GM20000 (cell line): ENCODE results near the gene TNFSF12.

ENCODE experiments used
- DNase-seq: peaks from one replicate; pipeline ENCODE4 v3.0.0; 2012; ENCODE audit warnings: low spot score
- TF ChIP-seq, protein P1 (sequence below): IDR thresholded peaks from 2 replicates; pipeline ENCODE4 v1.5.1; 2012; ENCODE audit warnings: mild to moderate bottlenecking, control low read depth; ENCODE audit errors: extremely low read depth, missing control alignments

TNFSF12 gene

DNA sequence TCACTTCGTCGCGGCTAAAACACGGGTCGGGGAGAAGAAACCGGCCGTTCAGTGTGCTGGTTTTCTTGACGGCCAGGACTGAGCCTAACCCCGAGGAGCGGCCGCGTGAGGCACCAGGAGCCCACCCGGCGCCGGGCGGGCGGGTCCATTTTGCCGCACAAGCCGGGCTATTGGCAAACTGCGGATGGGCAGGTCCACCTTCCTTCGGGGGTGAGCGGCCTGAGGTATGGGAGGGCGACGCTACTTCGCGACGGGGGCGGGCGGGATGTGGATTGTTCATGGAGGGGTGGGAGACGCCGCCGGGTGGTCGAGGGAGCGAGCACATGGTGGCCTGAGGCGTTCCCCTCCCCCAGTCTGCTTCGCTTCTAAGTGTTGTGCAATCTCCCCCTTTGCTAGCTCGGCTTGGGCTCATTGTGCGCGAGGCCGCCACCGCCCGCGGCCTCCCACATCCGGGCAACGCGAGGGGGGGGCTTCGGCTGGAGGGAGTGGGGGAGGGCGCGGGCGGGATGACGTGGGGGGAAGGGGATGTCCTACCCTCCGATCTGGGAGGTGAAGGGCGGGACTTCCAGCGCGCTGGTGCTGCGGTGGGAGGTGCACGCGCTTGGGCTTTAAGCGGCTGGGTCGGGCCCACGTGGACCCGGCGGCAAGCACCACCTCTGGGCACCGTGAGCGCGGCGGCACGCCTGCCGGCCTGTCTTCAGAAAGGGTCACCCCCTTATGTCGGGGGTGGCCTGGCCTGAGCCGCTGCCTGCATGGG lies 24.6 kb downstream of the TNFSF12 start:
- peak; percentile 92 for DNase-seq
- TF ChIP-seq, protein P1, sequence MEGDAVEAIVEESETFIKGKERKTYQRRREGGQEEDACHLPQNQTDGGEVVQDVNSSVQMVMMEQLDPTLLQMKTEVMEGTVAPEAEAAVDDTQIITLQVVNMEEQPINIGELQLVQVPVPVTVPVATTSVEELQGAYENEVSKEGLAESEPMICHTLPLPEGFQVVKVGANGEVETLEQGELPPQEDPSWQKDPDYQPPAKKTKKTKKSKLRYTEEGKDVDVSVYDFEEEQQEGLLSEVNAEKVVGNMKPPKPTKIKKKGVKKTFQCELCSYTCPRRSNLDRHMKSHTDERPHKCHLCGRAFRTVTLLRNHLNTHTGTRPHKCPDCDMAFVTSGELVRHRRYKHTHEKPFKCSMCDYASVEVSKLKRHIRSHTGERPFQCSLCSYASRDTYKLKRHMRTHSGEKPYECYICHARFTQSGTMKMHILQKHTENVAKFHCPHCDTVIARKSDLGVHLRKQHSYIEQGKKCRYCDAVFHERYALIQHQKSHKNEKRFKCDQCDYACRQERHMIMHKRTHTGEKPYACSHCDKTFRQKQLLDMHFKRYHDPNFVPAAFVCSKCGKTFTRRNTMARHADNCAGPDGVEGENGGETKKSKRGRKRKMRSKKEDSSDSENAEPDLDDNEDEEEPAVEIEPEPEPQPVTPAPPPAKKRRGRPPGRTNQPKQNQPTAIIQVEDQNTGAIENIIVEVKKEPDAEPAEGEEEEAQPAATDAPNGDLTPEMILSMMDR, result no peak

DNA sequence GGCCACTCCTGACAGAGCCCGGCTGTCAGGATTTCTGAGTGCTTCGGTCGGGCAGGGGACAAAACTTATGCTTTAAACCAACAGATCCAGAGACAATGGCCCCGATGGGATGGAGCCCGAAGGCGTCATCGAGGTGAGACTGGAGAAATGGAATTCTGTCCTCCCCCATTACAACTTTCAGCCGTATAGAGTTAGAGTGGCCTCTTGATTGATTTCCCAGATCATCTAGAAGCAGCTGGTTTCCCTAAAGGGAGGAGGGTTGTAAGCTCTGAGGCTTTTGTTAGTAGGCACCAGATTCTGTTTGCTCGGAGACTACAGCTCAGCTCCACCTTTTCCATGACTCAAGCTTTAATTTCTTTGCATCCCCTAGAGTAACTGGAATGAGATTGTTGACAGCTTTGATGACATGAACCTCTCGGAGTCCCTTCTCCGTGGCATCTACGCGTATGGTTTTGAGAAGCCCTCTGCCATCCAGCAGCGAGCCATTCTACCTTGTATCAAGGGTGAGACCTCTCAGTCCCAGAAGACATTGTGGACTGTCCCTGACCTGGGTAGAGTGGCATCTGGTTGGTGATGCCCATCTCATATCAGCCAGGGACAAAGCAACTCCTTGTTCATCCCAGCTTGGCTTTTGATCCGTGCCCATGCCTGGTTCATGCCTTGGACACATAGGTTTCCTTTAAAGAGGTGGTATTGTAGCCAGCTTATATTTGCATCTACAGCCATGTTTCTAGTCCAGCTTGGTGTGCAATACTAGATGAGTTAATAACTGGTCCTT lies 25.5 kb downstream of the TNFSF12 start:
- no peak for DNase-seq
- TF ChIP-seq, protein P1, result no peak

DNA sequence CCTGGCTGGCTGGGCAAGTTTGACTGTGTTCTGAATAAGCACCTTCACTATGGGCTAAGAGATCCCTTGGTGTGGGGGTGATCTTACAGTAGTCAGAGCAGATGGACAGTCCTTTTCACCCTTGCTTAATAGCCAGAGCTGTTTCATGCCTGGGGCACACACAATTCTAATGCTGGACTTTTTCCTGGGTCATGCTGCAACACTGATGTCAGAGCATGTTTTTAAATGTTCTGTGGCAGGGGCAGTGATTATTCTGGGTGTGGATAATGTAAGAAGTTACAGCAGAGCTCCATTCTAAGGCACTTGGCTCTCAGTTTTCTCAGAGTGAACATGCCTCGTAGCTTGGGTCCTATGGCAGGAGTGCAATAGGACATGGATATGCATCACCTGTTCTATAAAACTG lies 26.6 kb downstream of the TNFSF12 start:
- DNase-seq, result no peak
- TF ChIP-seq, protein P1, result no peak

DNA sequence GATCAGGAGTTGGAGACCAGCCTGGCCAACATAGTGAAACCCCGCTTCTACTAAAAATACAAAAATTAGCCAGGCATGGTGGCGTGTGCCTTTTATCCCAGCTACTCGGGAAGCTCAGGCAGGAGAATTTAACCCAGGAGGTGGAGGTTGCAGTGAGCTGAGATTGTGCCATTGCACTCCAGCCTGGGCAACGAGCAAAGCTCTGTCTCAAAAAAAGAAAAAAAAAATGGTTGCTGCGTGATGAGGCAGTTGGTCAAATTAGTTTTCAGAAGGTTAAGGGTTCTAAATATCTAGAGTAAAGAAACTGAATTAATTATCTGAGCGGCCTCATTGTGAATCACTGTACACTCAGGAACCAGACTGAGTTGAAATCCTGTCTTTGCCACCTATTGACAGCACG lies 27.1 kb downstream of the TNFSF12 start:
- DNase-seq, result no peak

DNA sequence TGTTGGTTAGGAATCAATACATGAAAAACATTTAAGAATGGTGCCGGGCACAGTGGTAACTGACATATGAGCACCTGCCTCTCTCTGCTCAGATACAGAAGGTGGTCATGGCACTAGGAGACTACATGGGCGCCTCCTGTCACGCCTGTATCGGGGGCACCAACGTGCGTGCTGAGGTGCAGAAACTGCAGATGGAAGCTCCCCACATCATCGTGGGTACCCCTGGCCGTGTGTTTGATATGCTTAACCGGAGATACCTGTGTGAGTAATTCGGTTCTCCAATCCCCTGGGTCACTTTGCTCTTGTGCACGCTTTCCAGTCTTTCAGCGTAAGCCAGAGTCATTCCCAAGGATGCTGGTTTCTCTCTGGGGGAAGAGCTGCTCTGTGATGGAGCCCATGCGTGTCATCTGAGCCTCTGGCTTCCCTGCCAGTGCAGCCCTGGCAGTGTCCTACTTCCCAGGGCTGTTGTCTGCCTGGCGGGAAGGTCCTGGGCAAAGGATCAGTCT lies 27.6 kb downstream of the TNFSF12 start:
- TF ChIP-seq, protein P1, result no peak
- DNase-seq, result no peak

More for the DNA sequence above, 27.1 kb downstream of the TNFSF12 start:
- TF ChIP-seq, protein P1, result no peak

- no peak for DNase-seq
- TF ChIP-seq, protein P1, result no peak
Measured at GRCh38 chr17:7577327-7578199, 28.7 kb downstream of the TNFSF12 start.
